UCSD-AML1 (cell line): ENCODE results near the gene SRD5A1.

Experiments
- DNase-seq: peaks from one replicate; lab custom pipeline; 2025; ENCODE audit not compliant: unreplicated experiment; lab: John Stamatoyannopoulos, UW

The SRD5A1 gene

GRCh38 chr5:6632888-6633468 is at the start of gene SRD5A1, which contains the start of gene NSUN2:
Gene SRD5A1, plus strand, starts transcription at chr5:6633440. Its CDS starts 137 bp downstream, at chr5:6633577.
Gene NSUN2, minus strand, starts transcription at chr5:6633044. Its CDS starts 65 bp downstream, at chr5:6632979.
- DNase-seq: peak; percentile 97

- DNase-seq: no peak
Measured at GRCh38 chr5:6584101-6584645, 49.1 kb upstream of the SRD5A1 start.

- DNase-seq: no peak
Measured at GRCh38 chr5:6584727-6585126, 48.5 kb upstream of the SRD5A1 start.

GRCh38 chr5:6585168-6585567 is 48.1 kb upstream of the SRD5A1 start:
- DNase-seq: no peak

- DNase-seq: no peak
Measured at GRCh38 chr5:6585939-6586646, 47.1 kb upstream of the SRD5A1 start.

- DNase-seq: no peak
Measured at GRCh38 chr5:6586647-6587042, 46.6 kb upstream of the SRD5A1 start.

GRCh38 chr5:6587171-6587570 is 46.1 kb upstream of the SRD5A1 start:
- DNase-seq: no peak

GRCh38 chr5:6590581-6590980 is 42.7 kb upstream of the SRD5A1 start:
- no peak for DNase-seq

GRCh38 chr5:6591671-6592288 is 41.5 kb upstream of the SRD5A1 start:
- DNase-seq: no peak

- DNase-seq: no peak
Measured at GRCh38 chr5:6592601-6593000, 40.6 kb upstream of the SRD5A1 start.

- no peak for DNase-seq
Measured at GRCh38 chr5:6593148-6594016, 39.9 kb upstream of the SRD5A1 start.

GRCh38 chr5:6594066-6594465 is 39.2 kb upstream of the SRD5A1 start:
- no peak for DNase-seq

GRCh38 chr5:6595405-6595804 is 37.8 kb upstream of the SRD5A1 start:
- no peak for DNase-seq

- DNase-seq: no peak
Measured at GRCh38 chr5:6596388-6596787, 36.9 kb upstream of the SRD5A1 start.

GRCh38 chr5:6597557-6597956 is 35.7 kb upstream of the SRD5A1 start:
- DNase-seq: no peak

- DNase-seq: no peak
Measured at GRCh38 chr5:6598351-6598900, 34.8 kb upstream of the SRD5A1 start.

GRCh38 chr5:6599739-6600138 is 33.5 kb upstream of the SRD5A1 start:
- DNase-seq: no peak

- DNase-seq: no peak
Measured at GRCh38 chr5:6601271-6601670, 32.0 kb upstream of the SRD5A1 start.

- no peak for DNase-seq
Measured at GRCh38 chr5:6601816-6602215, 31.4 kb upstream of the SRD5A1 start.

- DNase-seq: no peak
Measured at GRCh38 chr5:6602441-6602840, 30.8 kb upstream of the SRD5A1 start.

GRCh38 chr5:6603643-6604042 is 29.6 kb upstream of the SRD5A1 start:
- no peak for DNase-seq
